HL-60 (cell line): ENCODE results near the gene EMC8.

ENCODE experiments used
- DNase-seq, 2 experiments: peaks; one replicate each; pipeline ENCODE4 v3.0.0-alpha.2; 2010 to 2020; ENCODE audit warnings: low read depth in 1 of 2, low spot score in 1 of 2
- H3K27ac ChIP-seq: fragments of 250-450 bp; sonication (Bioruptor Pico); replicated peaks from 2 replicates; pipeline ENCODE4 v1.5.1; 2020; ENCODE audit warnings: mild to moderate bottlenecking, moderate library complexity
- H3K27me3 ChIP-seq: fragments of 250-450 bp; sonication (Bioruptor Pico); 2 replicates; pipeline ENCODE4 v1.5.1; 2021; ENCODE audit warnings: mild to moderate bottlenecking, moderate library complexity; ENCODE audit not compliant: insufficient read depth, poor library complexity, severe bottlenecking
- H3K4me3 ChIP-seq: replicated peaks from 2 replicates; pipeline ENCODE4 v1.5.1; 2011; ENCODE audit warnings: mild to moderate bottlenecking, control low read depth, low read length; ENCODE audit not compliant: insufficient read depth
- CTCF ChIP-seq: IDR thresholded peaks from one replicate; pipeline ENCODE4 v1.5.1; 2011; ENCODE audit warnings: low read length, control low read depth, inconsistent platforms; ENCODE audit not compliant: insufficient read depth
- GABPA ChIP-seq: IDR thresholded peaks from 2 replicates; pipeline ENCODE4 v1.6.1; 2012; ENCODE audit warnings: low read depth
- POLR2AphosphoS5 ChIP-seq: IDR thresholded peaks from 2 replicates; pipeline ENCODE4 v1.6.1; 2012; ENCODE audit warnings: low read depth
- REST ChIP-seq: IDR thresholded peaks from 2 replicates; pipeline ENCODE4 v1.6.1; 2012; ENCODE audit warnings: low read depth; ENCODE audit not compliant: insufficient replicate concordance
- SPI1 ChIP-seq: IDR thresholded peaks from 2 replicates; pipeline ENCODE4 v1.6.1; 2012; ENCODE audit warnings: low read depth, mild to moderate bottlenecking, borderline replicate concordance

EMC8 gene

GRCh38 chr16:85750146-85750826 is 49.1 kb downstream of the EMC8 start:
- no peak overlapping the region for H3K27ac ChIP-seq
- H3K27me3 ChIP-seq = no peaks in the 10 kb centered on the region
- no peak for TF ChIP-seq SPI1
- no peak for TF ChIP-seq CTCF
- no peak for TF ChIP-seq GABPA
- no peak for TF ChIP-seq REST
- no peak for TF ChIP-seq POLR2AphosphoS5
- H3K4me3 ChIP-seq = peak overlapping the region; percentile 43
- no peak for DNase-seq

GRCh38 chr16:85749771-85750145 is 49.6 kb downstream of the EMC8 start:
- no peaks in the 10 kb centered on the region for H3K27me3 ChIP-seq
- H3K27ac ChIP-seq = no peak overlapping the region
- no peak for TF ChIP-seq POLR2AphosphoS5
- TF ChIP-seq GABPA = no peak
- DNase-seq = no peak
- peak overlapping the region; percentile 43 for H3K4me3 ChIP-seq

GRCh38 chr16:85746460-85747215 is 52.7 kb downstream of the EMC8 start:
- H3K4me3 ChIP-seq = no peak overlapping the region
- DNase-seq = no peak
- H3K27ac ChIP-seq = no peak overlapping the region
- no peak for TF ChIP-seq REST
- no peak for TF ChIP-seq GABPA
- TF ChIP-seq POLR2AphosphoS5 = no peak
- no peak for TF ChIP-seq CTCF
- no peak for TF ChIP-seq SPI1
- H3K27me3 ChIP-seq = no peaks in the 10 kb centered on the region

GRCh38 chr16:85738923-85739715 is 60.2 kb downstream of the EMC8 start:
- no peaks in the 10 kb centered on the region for H3K27me3 ChIP-seq
- TF ChIP-seq SPI1 = no peak
- TF ChIP-seq CTCF = no peak
- no peak for TF ChIP-seq POLR2AphosphoS5
- TF ChIP-seq GABPA = no peak
- no peak for TF ChIP-seq REST
- no peak overlapping the region for H3K4me3 ChIP-seq
- H3K27ac ChIP-seq = no peak overlapping the region
- no peak for DNase-seq
